OCI-LY3 (cell line): ENCODE results near the gene FRYL.

Experiments used
- CTCF ChIP-seq: fragments of 200-600, 300-600 bp; sonication (generic); IDR thresholded peaks from 2 replicates; pipeline ENCODE4 v1.5.1; 2014; ENCODE audit warnings: antibody characterized with exemption, low read length, low read depth
- EZH2phosphoT487 ChIP-seq: fragments of 200-600 bp; shearing (Covaris generic); IDR thresholded peaks from 2 replicates; pipeline ENCODE4 v1.6.1; 2018; ENCODE audit warnings: antibody characterized with exemption, mixed run types, low read depth

- TF ChIP-seq CTCF (no peak), EZH2phosphoT487 (no peak)
These were observed 54.7 kb downstream of the FRYL start for GRCh38 chr4:48725414-48725813.
